ENCODE data around the gene SUCLG2.

The SUCLG2 gene

GRCh38 chr3:67495751-67496150 lies 158.7 kb downstream of the SUCLG2 start:
- no peak for DNase-seq

GRCh38 chr3:67493808-67494207 lies 160.6 kb downstream of the SUCLG2 start:
- DNase-seq, result no peak

- DNase-seq, result no peak
Measured at GRCh38 chr3:67490658-67491057, 163.8 kb downstream of the SUCLG2 start.

GRCh38 chr3:67489816-67490215 lies 164.6 kb downstream of the SUCLG2 start:
- DNase-seq, result no peak

- no peak for DNase-seq
Measured at GRCh38 chr3:67487564-67488114, 166.8 kb downstream of the SUCLG2 start.

GRCh38 chr3:67486883-67487282 lies 167.5 kb downstream of the SUCLG2 start:
- DNase-seq, result no peak

GRCh38 chr3:67484085-67484484 lies 170.3 kb downstream of the SUCLG2 start:
- DNase-seq, result no peak

- DNase-seq, result no peak
Measured at GRCh38 chr3:67481126-67481525, 173.3 kb downstream of the SUCLG2 start.

- DNase-seq, result no peak
Measured at GRCh38 chr3:67478423-67478822, 176.0 kb downstream of the SUCLG2 start.

GRCh38 chr3:67474311-67474710 lies 180.1 kb downstream of the SUCLG2 start:
- no peak for DNase-seq

- no peak for DNase-seq
Measured at GRCh38 chr3:67472674-67473201, 181.7 kb downstream of the SUCLG2 start.

GRCh38 chr3:67470207-67470606 lies 184.2 kb downstream of the SUCLG2 start:
- DNase-seq, result no peak

GRCh38 chr3:67468511-67468910 lies 185.9 kb downstream of the SUCLG2 start:
- DNase-seq, result no peak

GRCh38 chr3:67463656-67464055 lies 190.8 kb downstream of the SUCLG2 start:
- no peak for DNase-seq

- no peak for DNase-seq
Measured at GRCh38 chr3:67462187-67462586, 192.2 kb downstream of the SUCLG2 start.

GRCh38 chr3:67461667-67462142 lies 192.7 kb downstream of the SUCLG2 start:
- DNase-seq, result no peak

GRCh38 chr3:67460841-67461510 lies 193.4 kb downstream of the SUCLG2 start:
- DNase-seq, result no peak

GRCh38 chr3:67459796-67460195 lies 194.6 kb downstream of the SUCLG2 start:
- no peak for DNase-seq

- DNase-seq, result no peak
Measured at GRCh38 chr3:67458896-67459530, 195.4 kb downstream of the SUCLG2 start.

GRCh38 chr3:67458408-67458807 lies 196.0 kb downstream of the SUCLG2 start:
- no peak for DNase-seq

- DNase-seq, result no peak
Measured at GRCh38 chr3:67453628-67454027, 200.8 kb downstream of the SUCLG2 start.

- no peak for DNase-seq
Measured at GRCh38 chr3:67450153-67450552, 204.3 kb downstream of the SUCLG2 start.

- no peak for DNase-seq
Measured at GRCh38 chr3:67447393-67447792, 207.0 kb downstream of the SUCLG2 start.

GRCh38 chr3:67437789-67438188 lies 216.6 kb downstream of the SUCLG2 start:
- DNase-seq, result no peak

Data from activated effector memory CD4-positive, alpha-beta T cell treated with Interleukin-2 at 50 U/mL for 16 hours (primary cell).